HG03196 (cell line): ENCODE results near the gene WASF2.
"Not testable (repeated sequence)": the region's sequence is repeated elsewhere in the genome, so short reads cannot be mapped to it uniquely, and the experiment has no call there.

Experiments
- ATAC-seq: cut with Tn5 transposase; IDR thresholded peaks from one replicate; pipeline ENCODE4 v1.9.1; 2021; ENCODE audit not compliant: unreplicated experiment

Gene WASF2

GRCh38 chr1:27427816-27428315 lies 62.1 kb downstream of the WASF2 start:
- no peak for ATAC-seq

- ATAC-seq: no peak
Measured at GRCh38 chr1:27427329-27427728, 62.6 kb downstream of the WASF2 start.

- ATAC-seq: no peak
Measured at GRCh38 chr1:27423709-27424108, 66.3 kb downstream of the WASF2 start.

GRCh38 chr1:27418326-27419185 lies 71.4 kb downstream of the WASF2 start:
- no peak for ATAC-seq

- no peak for ATAC-seq
Measured at GRCh38 chr1:27417713-27418112, 72.3 kb downstream of the WASF2 start.

- peak; percentile 42 for ATAC-seq
Measured at GRCh38 chr1:27416387-27417111, 73.4 kb downstream of the WASF2 start.

- no peak for ATAC-seq
Measured at GRCh38 chr1:27414091-27414490, 75.9 kb downstream of the WASF2 start.

GRCh38 chr1:27413004-27413403 lies 77.0 kb downstream of the WASF2 start:
- no peak for ATAC-seq

GRCh38 chr1:27412502-27412901 lies 77.5 kb downstream of the WASF2 start:
- ATAC-seq: no peak

GRCh38 chr1:27410709-27411108 lies 79.3 kb downstream of the WASF2 start:
- no peak for ATAC-seq

GRCh38 chr1:27409669-27410068 lies 80.3 kb downstream of the WASF2 start:
- no peak for ATAC-seq

- no peak for ATAC-seq
Measured at GRCh38 chr1:27408151-27408550, 81.8 kb downstream of the WASF2 start.

- not testable (repeated sequence) for ATAC-seq
Measured at GRCh38 chr1:27406791-27407190, 83.2 kb downstream of the WASF2 start.

GRCh38 chr1:27406362-27406680 lies 83.6 kb downstream of the WASF2 start:
- ATAC-seq: no peak

GRCh38 chr1:27405598-27406361 lies 84.2 kb downstream of the WASF2 start:
- not testable (repeated sequence) for ATAC-seq

- ATAC-seq: no peak
Measured at GRCh38 chr1:27405074-27405473, 84.9 kb downstream of the WASF2 start.

GRCh38 chr1:27403931-27404330 lies 86.0 kb downstream of the WASF2 start:
- no peak for ATAC-seq

GRCh38 chr1:27403065-27403726 lies 86.8 kb downstream of the WASF2 start:
- peak; percentile 37 for ATAC-seq

- ATAC-seq: no peak
Measured at GRCh38 chr1:27402349-27402754, 87.6 kb downstream of the WASF2 start.

GRCh38 chr1:27400963-27401341 lies 89.0 kb downstream of the WASF2 start:
- ATAC-seq: no peak
